HG03378 (cell line): ENCODE data around the gene TOR1B.

ENCODE experiments used
- ATAC-seq: cut with Tn5 transposase; IDR thresholded peaks from one replicate; pipeline ENCODE4 v1.9.1; 2021; ENCODE audit warnings: mild to moderate bottlenecking, moderate library complexity; ENCODE audit not compliant: unreplicated experiment

TOR1B gene

GRCh38 chr9:129812385-129812784 is 9.4 kb downstream of the TOR1B start:
- ATAC-seq: no peak

- no peak for ATAC-seq
Observed at GRCh38 chr9:129813661-129814060, 10.7 kb downstream of the TOR1B start.

- ATAC-seq: no peak
Observed at GRCh38 chr9:129814432-129815223, 11.6 kb downstream of the TOR1B start.

- no peak for ATAC-seq
Observed at GRCh38 chr9:129815278-129815677, 12.3 kb downstream of the TOR1B start.

- ATAC-seq: no peak
Observed at GRCh38 chr9:129816501-129817435, 13.8 kb downstream of the TOR1B start.

GRCh38 chr9:129822898-129823541 is 20.0 kb downstream of the TOR1B start:
- ATAC-seq: no peak

- no peak for ATAC-seq
Observed at GRCh38 chr9:129823542-129823934, 20.6 kb downstream of the TOR1B start.

- ATAC-seq: peak; percentile 85
Observed at GRCh38 chr9:129823935-129824601, 21.1 kb downstream of the TOR1B start, which contains the start of gene TOR1A. Gene TOR1A, minus strand, starts transcription at chr9:129824136. Its CDS starts 51 bp downstream, at chr9:129824085.

GRCh38 chr9:129826344-129826743 is 23.4 kb downstream of the TOR1B start:
- no peak for ATAC-seq

GRCh38 chr9:129826759-129827158 is 23.8 kb downstream of the TOR1B start:
- no peak for ATAC-seq

GRCh38 chr9:129828051-129828450 is 25.1 kb downstream of the TOR1B start:
- ATAC-seq: no peak

- ATAC-seq: no peak
Observed at GRCh38 chr9:129828969-129829368, 26.0 kb downstream of the TOR1B start.

GRCh38 chr9:129832982-129833381 is 30.0 kb downstream of the TOR1B start:
- ATAC-seq: no peak

- peak; percentile 34 for ATAC-seq
Observed at GRCh38 chr9:129834489-129835127, 31.6 kb downstream of the TOR1B start.

- peak; percentile 66 for ATAC-seq
Observed at GRCh38 chr9:129835128-129835859, 32.3 kb downstream of the TOR1B start, which contains the start of the genes C9orf78 and USP20. Gene C9orf78, minus strand, starts transcription at chr9:129835275. Its CDS starts 54 bp downstream, at chr9:129835221. Gene USP20, plus strand, starts transcription at chr9:129835458. Its CDS starts 17,098 bp downstream, at chr9:129852556.

- no peak for ATAC-seq
Observed at GRCh38 chr9:129835860-129836223, 32.9 kb downstream of the TOR1B start.

GRCh38 chr9:129836311-129837007 is 33.5 kb downstream of the TOR1B start:
- no peak for ATAC-seq

- no peak for ATAC-seq
Observed at GRCh38 chr9:129838707-129839259, 35.8 kb downstream of the TOR1B start.
